ENCODE measurements around the gene PLXNA4. TPM values are rescaled to one million over a fixed set of nuclear protein-coding genes. Genes with fewer than 3 reads are reported as not detected.

PLXNA4 gene
- polyA plus RNA-seq, 1 donor (not counting 4 experiments of a cell fraction or from before 2014, with no cell fraction given): 0.01 TPM

- Histone ChIP-seq H3K4me1 (ENCODE audit: control insufficient read depth, extremely low read depth, insufficient read depth, low read length) (peaks cover 13% of the 10 kb centered on the region), H3K27me3 (ENCODE audit: control insufficient read depth, extremely low read depth, insufficient read depth, low read length) (no peaks in the 10 kb centered on the region), H3K4me3 (ENCODE audit: control insufficient read depth in 2 of 3, extremely low read depth in 1 of 3, insufficient read depth in 2 of 3, low read depth in 1 of 3, low read length in 3 of 3) (no peak overlapping the region), H3K79me2 (ENCODE audit: control insufficient read depth, insufficient read depth, low read length) (no peaks in the 10 kb centered on the region), H4K20me1 (ENCODE audit: control insufficient read depth, extremely low read depth, insufficient read depth, low read length) (no peaks in the 10 kb centered on the region), H3K9ac (ENCODE audit: control insufficient read depth, extremely low read depth, insufficient read depth, low read length) (no peak overlapping the region), H3K27ac (ENCODE audit: control insufficient read depth, insufficient read depth, low read length) (no peak overlapping the region), H3K4me2 (ENCODE audit: control insufficient read depth, extremely low read depth, insufficient read depth, low read depth, low read length) (no peak overlapping the region), H3K9me1 (ENCODE audit: control insufficient read depth, extremely low read depth, insufficient read depth, low read length) (no peaks in the 10 kb centered on the region), H3K9me3 (ENCODE audit: control insufficient read depth, low read depth, low read length) (no peaks in the 10 kb centered on the region), H3K36me3 (ENCODE audit: control insufficient read depth in 2 of 2, extremely low read depth in 1 of 2, insufficient read depth in 2 of 2, low read length in 2 of 2) (no peaks in the 10 kb centered on the region), H2AFZ (ENCODE audit: control insufficient read depth, low read length) (no peak overlapping the region)
- dilution Hi-C loops (cut with MboI; ENCODE audit: extremely low pct_ligation_motif_present, low sequenced_read_pairs): no loop called here
- FAIRE-seq: no peak
- TF ChIP-seq EZH2 (IDR thresholded peaks at IDR 0.05; ENCODE audit: low read length) (no peak), CTCF (optimal IDR thresholded peaks at IDR 0.05 in 1 of 3, IDR thresholded peaks at IDR 0.05 in 1 of 3, conservative IDR thresholded peaks at IDR 0.05 in 1 of 3; ENCODE audit: extremely low read depth in 1 of 3, insufficient read depth in 2 of 3, low read length in 3 of 3) (no peak)
- no peak for DNase-seq (ENCODE audit: low read depth, low spot score)
These were observed 464.2 kb downstream of the PLXNA4 start for GRCh38 chr7:132112106-132112505.

- H3K36me3 ChIP-seq (ENCODE audit: control insufficient read depth in 2 of 2, extremely low read depth in 1 of 2, insufficient read depth in 2 of 2, low read length in 2 of 2): no peaks in the 10 kb centered on the region
- no peak overlapping the region for H3K4me3 ChIP-seq (ENCODE audit: control insufficient read depth in 2 of 3, extremely low read depth in 1 of 3, insufficient read depth in 2 of 3, low read depth in 1 of 3, low read length in 3 of 3)
- TF ChIP-seq CTCF (optimal IDR thresholded peaks at IDR 0.05 in 1 of 3, IDR thresholded peaks at IDR 0.05 in 1 of 3, conservative IDR thresholded peaks at IDR 0.05 in 1 of 3; ENCODE audit: extremely low read depth in 1 of 3, insufficient read depth in 2 of 3, low read length in 3 of 3) (no peak), EZH2 (IDR thresholded peaks at IDR 0.05; ENCODE audit: low read length) (no peak)
- H3K27ac ChIP-seq (ENCODE audit: control insufficient read depth, insufficient read depth, low read length): no peak overlapping the region
- H3K9me3 ChIP-seq (ENCODE audit: control insufficient read depth, low read depth, low read length): no peaks in the 10 kb centered on the region
- H2AFZ ChIP-seq (ENCODE audit: control insufficient read depth, low read length): no peak overlapping the region
- H4K20me1 ChIP-seq (ENCODE audit: control insufficient read depth, extremely low read depth, insufficient read depth, low read length): no peaks in the 10 kb centered on the region
- no peak for FAIRE-seq
- dilution Hi-C loops (cut with MboI; ENCODE audit: extremely low pct_ligation_motif_present, low sequenced_read_pairs): no loop called here
- no peaks in the 10 kb centered on the region for H3K79me2 ChIP-seq (ENCODE audit: control insufficient read depth, insufficient read depth, low read length)
- H3K4me1 ChIP-seq (ENCODE audit: control insufficient read depth, extremely low read depth, insufficient read depth, low read length): no peaks in the 10 kb centered on the region
- H3K27me3 ChIP-seq (ENCODE audit: control insufficient read depth, extremely low read depth, insufficient read depth, low read length): no peaks in the 10 kb centered on the region
- H3K9ac ChIP-seq (ENCODE audit: control insufficient read depth, extremely low read depth, insufficient read depth, low read length): no peak overlapping the region
- DNase-seq (ENCODE audit: low read depth, low spot score): no peak
- H3K4me2 ChIP-seq (ENCODE audit: control insufficient read depth, extremely low read depth, insufficient read depth, low read depth, low read length): no peak overlapping the region
- no peaks in the 10 kb centered on the region for H3K9me1 ChIP-seq (ENCODE audit: control insufficient read depth, extremely low read depth, insufficient read depth, low read length)
These were observed 465.6 kb downstream of the PLXNA4 start for GRCh38 chr7:132110692-132111091.

All from keratinocyte (primary cell).